Uterus (tissue), 2 donors: ENCODE data around the gene RUFY1.
"Not testable (repeated sequence)": the region's sequence is repeated elsewhere in the genome, so short reads cannot be mapped to it uniquely, and the experiment has no call there.

Source experiments
- POLR2A ChIP-seq, 2 donors: fragments of 450-650 bp; IDR thresholded peaks; one replicate each; pipeline ENCODE4 v1.6.1; 2016; ENCODE audit warnings: antibody characterized with exemption in 2 of 2, mild to moderate bottlenecking in 1 of 2, moderate library complexity in 1 of 2
- TF ChIP-seq, protein P1 (sequence below), 4 experiments: fragments of 200-600 bp in 2 of 4; fragments of 450-650 bp in 2 of 4; sonication (generic) in 2 of 4; IDR thresholded peaks; one replicate each; pipeline ENCODE4 v1.5.1; 2016 to 2019; ENCODE audit warnings: antibody characterized with exemption in 4 of 4, mild to moderate bottlenecking in 2 of 4, moderate library complexity in 1 of 4

DNA sequence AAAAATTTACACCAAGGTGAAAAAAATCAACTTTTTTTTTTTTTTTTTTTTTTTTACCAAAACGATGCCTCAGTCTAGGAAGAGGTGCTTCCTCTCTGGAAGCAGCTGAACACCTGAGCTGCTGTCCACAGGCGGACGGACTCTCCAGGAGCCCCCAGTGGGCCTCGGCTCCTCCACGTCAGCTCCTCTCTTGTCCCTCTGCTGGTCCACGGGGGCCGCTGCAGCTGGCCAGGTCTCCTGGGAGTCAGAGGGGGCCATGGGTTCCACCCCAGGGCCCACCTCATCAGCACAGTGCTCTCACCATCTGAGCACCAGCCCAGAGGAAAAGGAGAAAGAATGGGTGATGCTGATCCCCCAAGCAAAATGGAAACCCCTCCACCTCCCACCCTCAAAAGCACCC lies 32.6 kb upstream of the RUFY1 start:
- TF ChIP-seq, protein P1, sequence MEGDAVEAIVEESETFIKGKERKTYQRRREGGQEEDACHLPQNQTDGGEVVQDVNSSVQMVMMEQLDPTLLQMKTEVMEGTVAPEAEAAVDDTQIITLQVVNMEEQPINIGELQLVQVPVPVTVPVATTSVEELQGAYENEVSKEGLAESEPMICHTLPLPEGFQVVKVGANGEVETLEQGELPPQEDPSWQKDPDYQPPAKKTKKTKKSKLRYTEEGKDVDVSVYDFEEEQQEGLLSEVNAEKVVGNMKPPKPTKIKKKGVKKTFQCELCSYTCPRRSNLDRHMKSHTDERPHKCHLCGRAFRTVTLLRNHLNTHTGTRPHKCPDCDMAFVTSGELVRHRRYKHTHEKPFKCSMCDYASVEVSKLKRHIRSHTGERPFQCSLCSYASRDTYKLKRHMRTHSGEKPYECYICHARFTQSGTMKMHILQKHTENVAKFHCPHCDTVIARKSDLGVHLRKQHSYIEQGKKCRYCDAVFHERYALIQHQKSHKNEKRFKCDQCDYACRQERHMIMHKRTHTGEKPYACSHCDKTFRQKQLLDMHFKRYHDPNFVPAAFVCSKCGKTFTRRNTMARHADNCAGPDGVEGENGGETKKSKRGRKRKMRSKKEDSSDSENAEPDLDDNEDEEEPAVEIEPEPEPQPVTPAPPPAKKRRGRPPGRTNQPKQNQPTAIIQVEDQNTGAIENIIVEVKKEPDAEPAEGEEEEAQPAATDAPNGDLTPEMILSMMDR (IDR thresholded peaks at IDR 0.05): not testable (repeated sequence)
- TF ChIP-seq POLR2A (IDR thresholded peaks at IDR 0.05): not testable (repeated sequence)
